CD14-positive monocyte (primary cell): Measurements from ENCODE around the gene KRTAP10-5. TPM values are rescaled to one million over a fixed set of nuclear protein-coding genes. Genes with fewer than 3 reads are reported as not detected.

Source experiments
- DNase-seq, 3 donors: peaks; one replicate each; pipeline ENCODE4 v3.0.0-alpha.2; 2011 to 2022
- H2AFZ ChIP-seq: 2 replicates; pipeline ENCODE4 v1.6.0; 2012; ENCODE audit warnings: mild to moderate bottlenecking, low read depth, low read length, inconsistent platforms; ENCODE audit not compliant: insufficient read depth, poor library complexity, severe bottlenecking
- H3K27ac ChIP-seq, 2 donors: 1 replicate in 1 of 2; 2 replicates in 1 of 2; pipeline ENCODE4 v1.5.1; 2012 to 2013; ENCODE audit warnings: low read length in 2 of 2, control low read depth in 1 of 2, inconsistent platforms in 1 of 2, low read depth in 1 of 2, mild to moderate bottlenecking in 1 of 2
- H3K27me3 ChIP-seq, 2 donors: one replicate each; pipeline versions ENCODE4 v1.6.0 to v1.6.1; 2011 to 2013; ENCODE audit warnings: low read length in 2 of 2; ENCODE audit not compliant: control insufficient read depth in 2 of 2, insufficient read depth in 2 of 2
- H3K36me3 ChIP-seq, 2 donors: replicated peaks in 1 of 2; 1 replicate in 1 of 2; 2 replicates in 1 of 2; pipeline versions ENCODE4 v1.5.1 to v1.6.1; 2012 to 2013; ENCODE audit warnings: low read length in 2 of 2, control low read depth in 1 of 2, inconsistent platforms in 1 of 2, mild to moderate bottlenecking in 1 of 2; ENCODE audit not compliant: insufficient read depth in 2 of 2, control insufficient read depth in 1 of 2
- H3K4me1 ChIP-seq, 2 donors: 1 replicate in 1 of 2; 2 replicates in 1 of 2; pipeline versions ENCODE4 v1.5.1 to v1.6.1; 2012 to 2013; ENCODE audit warnings: low read length in 2 of 2, control low read depth in 1 of 2, inconsistent platforms in 1 of 2, mild to moderate bottlenecking in 1 of 2, moderate library complexity in 1 of 2; ENCODE audit not compliant: insufficient read depth in 2 of 2, control insufficient read depth in 1 of 2
- H3K4me2 ChIP-seq: replicated peaks from 2 replicates; pipeline ENCODE3; 2012; ENCODE audit warnings: low read length, moderate library complexity, mild to moderate bottlenecking; ENCODE audit not compliant: poor library complexity, severe bottlenecking; ENCODE audit errors: extremely low read depth
- H3K4me3 ChIP-seq, 3 experiments: fragments of 200-600 bp in 1 of 3; sonication (generic) in 1 of 3; replicated peaks in 1 of 3; 1 replicate in 2 of 3; 2 replicates in 1 of 3; pipeline ENCODE4 v1.5.1; 2011 to 2013; ENCODE audit warnings: low read length in 3 of 3, mild to moderate bottlenecking in 3 of 3, control low read depth in 2 of 3, low read depth in 2 of 3, inconsistent platforms in 1 of 3, moderate library complexity in 1 of 3
- H3K79me2 ChIP-seq: 2 replicates; pipeline ENCODE4 v1.6.0; 2012; ENCODE audit warnings: mild to moderate bottlenecking, control low read depth, inconsistent platforms, low read length, moderate library complexity; ENCODE audit not compliant: insufficient read depth
- H3K9ac ChIP-seq: 2 replicates; pipeline ENCODE4 v1.6.0; 2017; ENCODE audit warnings: low read length, mild to moderate bottlenecking; ENCODE audit not compliant: insufficient read depth, poor library complexity, severe bottlenecking
- H3K9me3 ChIP-seq, 2 donors: replicated peaks in 1 of 2; 1 replicate in 1 of 2; 2 replicates in 1 of 2; pipeline versions ENCODE4 v1.5.1 to v1.6.1; 2012 to 2013; ENCODE audit warnings: low read length in 2 of 2, control low read depth in 1 of 2; ENCODE audit not compliant: control insufficient read depth in 1 of 2, insufficient read depth in 1 of 2
- H4K20me1 ChIP-seq: 2 replicates; pipeline ENCODE4 v1.6.0; 2012; ENCODE audit warnings: mild to moderate bottlenecking, low read length, control low read depth, moderate library complexity; ENCODE audit not compliant: insufficient read depth
- H3K27ac Mint-ChIP-seq, 7 donors: one replicate each; pipeline ENCODE4 v1.8.0; 2020; ENCODE audit warnings: mild to moderate bottlenecking in 7 of 7, mixed read lengths in 7 of 7, moderate library complexity in 6 of 7, inconsistent platforms in 2 of 7
- H3K27me3 Mint-ChIP-seq, 3 donors: one replicate each; pipeline ENCODE4 v1.8.0; 2021 to 2022; ENCODE audit warnings: low read depth in 3 of 3, mild to moderate bottlenecking in 3 of 3, mixed read lengths in 3 of 3, moderate library complexity in 3 of 3, inconsistent platforms in 1 of 3
- H3K36me3 Mint-ChIP-seq, 2 donors: one replicate each; pipeline ENCODE4 v1.8.0; 2020; ENCODE audit warnings: mixed read lengths in 2 of 2, inconsistent platforms in 1 of 2, mild to moderate bottlenecking in 1 of 2
- H3K4me1 Mint-ChIP-seq: one replicate; pipeline ENCODE4 v1.8.0; 2020; ENCODE audit warnings: mild to moderate bottlenecking, mixed read lengths
- H3K4me3 Mint-ChIP-seq, 2 donors: one replicate each; pipeline ENCODE4 v1.8.0; 2020; ENCODE audit warnings: mild to moderate bottlenecking in 2 of 2, mixed read lengths in 2 of 2, moderate library complexity in 1 of 2
- H3K9me3 Mint-ChIP-seq, 7 donors: one replicate each; pipeline ENCODE4 v1.8.0; 2020 to 2022; ENCODE audit warnings: mixed read lengths in 7 of 7, mild to moderate bottlenecking in 6 of 7, moderate library complexity in 6 of 7, inconsistent platforms in 2 of 7
- CTCF ChIP-seq: fragments of 200-600 bp; IDR thresholded peaks from one replicate; pipeline ENCODE4 v1.8.0; 2022; ENCODE audit warnings: antibody characterized with exemption, mild to moderate bottlenecking
- WGBS: methylation state at CpG from one replicate; pipeline ENCODE4 v1.1.5; 2013; ENCODE audit warnings: missing lambda C conversion rate; ENCODE audit not compliant: insufficient coverage; 5-methylcytosine and 5-hydroxymethylcytosine counted together
- intact Hi-C, 2 donors: fragments of 100-400 bp; cut with micrococcal nuclease; formaldehyde crosslinking; loops; one replicate each; pipeline versions ENCODE4 v1.15.0 to v1.15.1; 2023
- polyA plus RNA-seq, 3 donors: library from polyadenylated mRNA; depleted of rRNA in 1 of 3; unstranded in 2 of 3; stranded (reverse) in 1 of 3; fragments of 300-500 nt in 2 of 3; fragments of >200 nt in 1 of 3; fragmentation: Illumina TruSeq in 2 of 3; gene quantifications; 1 replicate in 2 of 3; 2 replicates in 1 of 3; pipeline ENCODE4 v1.2.3, GENCODE V29; 2012 to 2021

KRTAP10-5 gene
- polyA plus RNA-seq, 3 donors = not detected

DNA sequence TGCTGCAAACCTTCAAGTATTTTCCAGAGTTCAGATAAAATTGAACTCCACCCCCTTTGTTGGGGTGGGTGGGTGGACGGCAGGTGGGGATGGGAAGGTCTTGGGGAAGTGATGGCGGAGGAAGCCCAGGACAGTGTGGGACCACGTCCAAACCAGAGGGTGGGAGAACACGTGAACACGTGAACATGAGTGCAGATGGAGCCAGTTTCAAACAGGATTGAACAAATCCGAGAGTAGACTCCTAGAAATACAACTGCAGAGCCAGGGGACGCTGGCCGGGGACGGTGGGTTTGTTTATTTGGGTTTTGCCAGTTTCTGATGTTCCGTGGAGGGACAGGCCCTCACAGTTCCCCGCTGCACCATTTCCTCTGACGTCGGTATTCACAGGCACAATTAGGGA, 32.0 kb downstream of the KRTAP10-5 start:
- no peaks in the 10 kb centered on the region for H3K4me1 ChIP-seq
- no peak overlapping the region for H2AFZ ChIP-seq
- H3K36me3 ChIP-seq = no peaks in the 10 kb centered on the region
- Mint-ChIP-seq H3K4me1 (no peaks in the 10 kb centered on the region), H3K9me3 (peaks cover 16 to 25% (median 21%) of the 10 kb centered on the region in 7 donors), H3K27me3 (peaks cover 25 to 51% (median 28%) of the 10 kb centered on the region in 3 donors), H3K27ac (no peak overlapping the region), H3K36me3 (no peaks in the 10 kb centered on the region), H3K4me3 (peak overlapping the region in 1 of 2 donors; percentile 39)
- no peak overlapping the region for H3K9ac ChIP-seq
- H4K20me1 ChIP-seq = no peaks in the 10 kb centered on the region
- peaks cover 11 to 15% of the 10 kb centered on the region in 2 donors for H3K9me3 ChIP-seq
- no peak for TF ChIP-seq CTCF
- 97% methylated on average over 6 of the region's 13 CpGs for WGBS
- intact Hi-C loops = no loop called here
- no peak overlapping the region for H3K4me3 ChIP-seq
- no peak for DNase-seq
- H3K27ac ChIP-seq = no peak overlapping the region
- H3K4me2 ChIP-seq = no peak overlapping the region
- H3K79me2 ChIP-seq = no peaks in the 10 kb centered on the region
- peaks cover 2 to 16% of the 10 kb centered on the region in 2 donors for H3K27me3 ChIP-seq

GRCh38 chr21:44547656-44548331, 32.6 kb downstream of the KRTAP10-5 start:
- Mint-ChIP-seq H3K27me3 (peaks cover 25 to 51% (median 25%) of the 10 kb centered on the region in 3 donors), H3K4me3 (peak overlapping the region in 1 of 2 donors; percentile 65), H3K4me1 (no peaks in the 10 kb centered on the region), H3K36me3 (no peaks in the 10 kb centered on the region), H3K9me3 (peaks cover 16 to 25% (median 21%) of the 10 kb centered on the region in 7 donors), H3K27ac (no peak overlapping the region)
- Histone ChIP-seq H3K27ac (no peak overlapping the region), H3K9me3 (peaks cover 11 to 20% of the 10 kb centered on the region in 2 donors), H4K20me1 (no peaks in the 10 kb centered on the region), H3K9ac (no peak overlapping the region), H3K4me3 (no peak overlapping the region), H3K4me1 (no peaks in the 10 kb centered on the region), H3K36me3 (no peaks in the 10 kb centered on the region), H3K27me3 (peaks cover 2 to 16% of the 10 kb centered on the region in 2 donors), H3K4me2 (no peak overlapping the region), H2AFZ (no peak overlapping the region), H3K79me2 (no peaks in the 10 kb centered on the region)
- no peak for TF ChIP-seq CTCF
- 29% methylated on average over 3 of the region's 5 CpGs for WGBS
- intact Hi-C loops = no loop called here
- no peak for DNase-seq
